Fibroblast of lung (primary cell): ENCODE data around the gene NMNAT3. TPM values are rescaled to one million over a fixed set of nuclear protein-coding genes. Genes with fewer than 3 reads are reported as not detected.

Source experiments
- DNase-seq, 2 donors: peaks; one replicate each; pipeline versions ENCODE4 v3.0.0 to v3.0.0-alpha.2; 2010; ENCODE audit warnings: low read depth in 2 of 2
- H2AFZ ChIP-seq: 2 replicates; pipeline ENCODE4 v1.5.1; 2012; ENCODE audit warnings: low read length, control low read depth, inconsistent platforms
- H3K27ac ChIP-seq: 2 replicates; pipeline ENCODE4 v1.5.1; 2011; ENCODE audit warnings: low read length, control low read depth; ENCODE audit not compliant: insufficient read depth
- H3K27me3 ChIP-seq: 2 replicates; pipeline ENCODE4 v1.5.1; 2011; ENCODE audit warnings: mild to moderate bottlenecking, low read length; ENCODE audit not compliant: control insufficient read depth, insufficient read depth
- H3K36me3 ChIP-seq: 2 replicates; pipeline ENCODE4 v1.5.1; 2011; ENCODE audit warnings: low read length; ENCODE audit not compliant: control insufficient read depth, insufficient read depth
- H3K4me1 ChIP-seq: 2 replicates; pipeline ENCODE4 v1.5.1; 2011; ENCODE audit warnings: low read length; ENCODE audit not compliant: control insufficient read depth, insufficient read depth; ENCODE audit errors: extremely low read depth
- H3K4me2 ChIP-seq: 2 replicates; pipeline ENCODE4 v1.5.1; 2011; ENCODE audit warnings: low read length, control low read depth; ENCODE audit not compliant: insufficient read depth; ENCODE audit errors: extremely low read depth
- H3K4me3 ChIP-seq, 4 experiments: fragments of 200-600 bp in 1 of 4; sonication (generic) in 1 of 4; replicated peaks in 1 of 4; 2 replicates each; pipeline ENCODE4 v1.5.1; 2011 to 2016; ENCODE audit warnings: low read length in 4 of 4, low read depth in 3 of 4, mild to moderate bottlenecking in 3 of 4, control low read depth in 2 of 4, inconsistent platforms in 1 of 4, mixed read lengths in 1 of 4; ENCODE audit not compliant: insufficient read depth in 1 of 4; ENCODE audit errors: control extremely low read depth in 1 of 4
- H3K79me2 ChIP-seq: 2 replicates; pipeline ENCODE4 v1.5.1; 2012; ENCODE audit warnings: mild to moderate bottlenecking, low read length, inconsistent platforms; ENCODE audit not compliant: control insufficient read depth, insufficient read depth
- H3K9ac ChIP-seq: 2 replicates; pipeline ENCODE4 v1.5.1; 2011; ENCODE audit warnings: mild to moderate bottlenecking, low read length, control low read depth; ENCODE audit not compliant: insufficient read depth
- H3K9me3 ChIP-seq: 2 replicates; pipeline ENCODE4 v1.5.1; 2012; ENCODE audit warnings: low read depth, low read length; ENCODE audit not compliant: control insufficient read depth, insufficient read depth
- H4K20me1 ChIP-seq: 2 replicates; pipeline ENCODE4 v1.5.1; 2011; ENCODE audit warnings: low read length; ENCODE audit not compliant: control insufficient read depth, insufficient read depth; ENCODE audit errors: extremely low read depth
- CTCF ChIP-seq, 2 donors: IDR thresholded peaks in 1 of 2; conservative IDR thresholded peaks in 1 of 2; 1 replicate in 1 of 2; 2 replicates in 1 of 2; pipeline ENCODE4 v1.5.1; 2011 to 2012; ENCODE audit warnings: low read length in 2 of 2, control low read depth in 1 of 2, inconsistent platforms in 1 of 2, low read depth in 1 of 2, mild to moderate bottlenecking in 1 of 2
- EZH2 ChIP-seq: IDR thresholded peaks from 2 replicates; pipeline ENCODE4 v1.5.1; 2012; ENCODE audit warnings: low read length, control low read depth, mild to moderate bottlenecking; ENCODE audit errors: missing control alignments
- polyA plus RNA-seq, 2 donors: library from polyadenylated mRNA; depleted of rRNA in 1 of 2; stranded (reverse) in 1 of 2; unstranded in 1 of 2; fragments of >200 nt; gene quantifications; 2 replicates each; pipeline ENCODE4 v1.2.1, GENCODE V29; 2011 to 2012; ENCODE audit warnings: missing spikeins in 1 of 2
- total RNA-seq: library from RNA; depleted of rRNA; stranded (reverse); fragments of >200 nt; gene quantifications from 2 replicates; pipeline ENCODE4 v1.2.1, GENCODE V29; 2014

Gene NMNAT3
- total and polyA plus RNA-seq, 2 donors (not counting 1 experiment from before 2014, with no cell fraction given): 0.68 to 2.5 TPM

- no peak for DNase-seq
Observed at GRCh38 chr3:139608924-139609323, 68.8 kb downstream of the NMNAT3 start.

GRCh38 chr3:139608108-139608380, 69.7 kb downstream of the NMNAT3 start:
- Histone ChIP-seq H2AFZ (no peak overlapping the region), H3K4me1 (no peaks in the 10 kb centered on the region), H3K4me2 (no peak overlapping the region), H3K79me2 (no peaks in the 10 kb centered on the region), H3K27me3 (no peaks in the 10 kb centered on the region), H4K20me1 (no peaks in the 10 kb centered on the region), H3K4me3 (no peak overlapping the region), H3K27ac (no peak overlapping the region), H3K9ac (no peak overlapping the region), H3K9me3 (no peaks in the 10 kb centered on the region), H3K36me3 (no peaks in the 10 kb centered on the region)
- no peak for TF ChIP-seq EZH2
- TF ChIP-seq CTCF (conservative IDR thresholded peaks at IDR 0.05 in 1 of 2, IDR thresholded peaks at IDR 0.05 in 1 of 2; ENCODE audit: low read depth in 1 of 2, low read length in 2 of 2): no peak
- no peak for DNase-seq

More at GRCh38 chr3:139608924-139609323, 68.8 kb downstream of the NMNAT3 start:
- no peak overlapping the region for H3K4me2 ChIP-seq
- H2AFZ ChIP-seq: no peak overlapping the region
- TF ChIP-seq EZH2 (no peak), CTCF (conservative IDR thresholded peaks at IDR 0.05 in 1 of 2, IDR thresholded peaks at IDR 0.05 in 1 of 2; ENCODE audit: low read depth in 1 of 2, low read length in 2 of 2) (no peak)
- H3K4me3 ChIP-seq: no peak overlapping the region
- no peaks in the 10 kb centered on the region for H3K9me3 ChIP-seq
- no peak overlapping the region for H3K27ac ChIP-seq
- H4K20me1 ChIP-seq: no peaks in the 10 kb centered on the region
- no peaks in the 10 kb centered on the region for H3K79me2 ChIP-seq
- H3K4me1 ChIP-seq: no peaks in the 10 kb centered on the region
- H3K9ac ChIP-seq: no peak overlapping the region
- H3K36me3 ChIP-seq: no peaks in the 10 kb centered on the region
- no peaks in the 10 kb centered on the region for H3K27me3 ChIP-seq

GRCh38 chr3:139607257-139608107, 70.3 kb downstream of the NMNAT3 start:
- no peak overlapping the region for H3K27ac ChIP-seq
- H3K27me3 ChIP-seq: no peaks in the 10 kb centered on the region
- TF ChIP-seq CTCF (conservative IDR thresholded peaks at IDR 0.05 in 1 of 2, IDR thresholded peaks at IDR 0.05 in 1 of 2; ENCODE audit: low read depth in 1 of 2, low read length in 2 of 2): no peak
- TF ChIP-seq EZH2: no peak
- no peak overlapping the region for H3K9ac ChIP-seq
- no peaks in the 10 kb centered on the region for H4K20me1 ChIP-seq
- H3K4me2 ChIP-seq: no peak overlapping the region
- H3K4me1 ChIP-seq: no peaks in the 10 kb centered on the region
- H2AFZ ChIP-seq: no peak overlapping the region
- no peaks in the 10 kb centered on the region for H3K36me3 ChIP-seq
- no peaks in the 10 kb centered on the region for H3K9me3 ChIP-seq
- no peak overlapping the region for H3K4me3 ChIP-seq
- no peak for DNase-seq
- no peaks in the 10 kb centered on the region for H3K79me2 ChIP-seq
